K562 (cell line): ENCODE results near the gene DLX2. TPM values are rescaled to one million over a fixed set of nuclear protein-coding genes. Genes with fewer than 3 reads are reported as not detected.

Experiments
- CTBP1 ChIP-seq: fragments of 450-650 bp; IDR thresholded peaks from 2 replicates; pipeline ENCODE4 v1.6.1; 2016; ENCODE audit warnings: borderline replicate concordance
- GTF2A2 ChIP-seq: IDR thresholded peaks from 2 replicates; pipeline ENCODE4 v1.6.1; 2016; ENCODE audit warnings: mild to moderate bottlenecking, missing genetic modification characterization, missing compliant biosample characterization
- MEF2D ChIP-seq: conservative IDR thresholded peaks from 2 replicates; pipeline ENCODE4 v1.6.1; 2016; ENCODE audit warnings: low read depth, missing genetic modification characterization, missing compliant biosample characterization
- TCFL5 ChIP-seq: fragments of 250-450 bp; sonication (Bioruptor Pico); conservative IDR thresholded peaks from 2 replicates; pipeline ENCODE4 v1.6.1; 2021; ENCODE audit warnings: mild to moderate bottlenecking, moderate library complexity, matching md5 sums
- ZBTB1 ChIP-seq: sonication (generic); formaldehyde crosslinking; IDR thresholded peaks from 2 replicates; pipeline ENCODE4 v1.8.1; 2023; ENCODE audit warnings: missing genetic modification reagents, low read depth, mild to moderate bottlenecking, borderline replicate concordance
- ZKSCAN1 ChIP-seq: fragments of 150-350 bp; IDR thresholded peaks from 2 replicates; pipeline ENCODE4 v1.6.1; 2016; ENCODE audit warnings: low read depth, low read length
- ZNF263 ChIP-seq: sonication (generic); formaldehyde crosslinking; IDR thresholded peaks from 2 replicates; pipeline ENCODE4 v1.8.0; 2022; ENCODE audit warnings: mild to moderate bottlenecking, missing genetic modification reagents, borderline replicate concordance
- ZNF586 ChIP-seq: fragments of 450-650 bp; formaldehyde crosslinking; conservative IDR thresholded peaks from 2 replicates; pipeline ENCODE4 v1.4.0; 2020; ENCODE audit warnings: mild to moderate bottlenecking, moderate library complexity
- ZNF77 ChIP-seq: fragments of 250-450 bp; sonication (Bioruptor Pico); IDR thresholded peaks from 2 replicates; pipeline ENCODE4 v1.5.0; 2020
- polyA plus RNA-seq, 8 experiments: library from polyadenylated mRNA; depleted of rRNA in 4 of 8; stranded (reverse) in 5 of 8; unstranded in 3 of 8; fragments of >200 nt; fragmentation: Nextera tagmentation in 2 of 8; fragmentation: Illumina TruSeq in 1 of 8; extraction: Ambion mirVana in 2 of 8; extraction: Trizol in 1 of 8; gene quantifications; 2 replicates each; pipeline versions ENCODE4 v1.2.1 to v1.2.3, GENCODE V29; 2011 to 2014; ENCODE audit warnings: inconsistent platforms in 1 of 8, missing spikeins in 1 of 8
- total RNA-seq, 7 experiments: library from RNA; depleted of rRNA in 6 of 7; stranded (reverse); fragments of >200 nt in 6 of 7; fragmentation: Illumina TruSeq in 2 of 7; extraction: Trizol in 2 of 7; gene quantifications; 2 replicates each; pipeline versions ENCODE4 v1.2.1 to v1.2.3, GENCODE V29; 2011 to 2021; ENCODE audit warnings: low replicate concordance in 1 of 7
- TF ChIP-seq, protein P1 (sequence below): fragments of 250-450 bp; sonication (Bioruptor Pico); IDR thresholded peaks from 2 replicates; pipeline ENCODE4 v1.4.0; 2020; ENCODE audit warnings: mild to moderate bottlenecking, moderate library complexity, borderline replicate concordance
- TF ChIP-seq, protein P2 (sequence below): sonication (generic); formaldehyde crosslinking; IDR thresholded peaks from 2 replicates; pipeline ENCODE4 v1.8.0; 2022; ENCODE audit warnings: missing genetic modification reagents, mild to moderate bottlenecking, moderate library complexity, borderline replicate concordance
- TF ChIP-seq, protein P3 (sequence below): fragments of 250-450 bp; sonication (Bioruptor Pico); IDR thresholded peaks from 2 replicates; pipeline ENCODE4 v1.5.1; 2021; ENCODE audit warnings: mild to moderate bottlenecking
- TF ChIP-seq, protein P4 (sequence below), 3 experiments: fragments of 200-800 bp in 1 of 3; sonication (Bioruptor generic) in 1 of 3; sonication (generic) in 1 of 3; formaldehyde crosslinking in 1 of 3; IDR thresholded peaks; 2 replicates each; pipeline versions ENCODE4 v1.6.1 to v1.8.0; 2016 to 2022; ENCODE audit warnings: mild to moderate bottlenecking in 2 of 3, missing compliant biosample characterization in 2 of 3, missing genetic modification characterization in 2 of 3, missing genetic modification reagents in 1 of 3
- TF ChIP-seq, protein P5 (sequence below): fragments of 450-650 bp; conservative IDR thresholded peaks from 2 replicates; pipeline ENCODE4 v1.6.1; 2016; ENCODE audit warnings: missing genetic modification characterization, low read depth, mild to moderate bottlenecking, control low read depth, missing compliant biosample characterization
- TF ChIP-seq, protein P6 (sequence below): fragments of 250-450 bp; sonication (Bioruptor Pico); IDR thresholded peaks from 2 replicates; pipeline ENCODE4 v1.9.0; 2021; ENCODE audit warnings: mild to moderate bottlenecking, inconsistent platforms

The DLX2 gene
- total and polyA plus RNA-seq, 9 of the 15 experiments (the other 6 are each of a cell fraction or from before 2014, with no cell fraction given) = 0.14 to 4.3 (median 0.86) TPM

DNA sequence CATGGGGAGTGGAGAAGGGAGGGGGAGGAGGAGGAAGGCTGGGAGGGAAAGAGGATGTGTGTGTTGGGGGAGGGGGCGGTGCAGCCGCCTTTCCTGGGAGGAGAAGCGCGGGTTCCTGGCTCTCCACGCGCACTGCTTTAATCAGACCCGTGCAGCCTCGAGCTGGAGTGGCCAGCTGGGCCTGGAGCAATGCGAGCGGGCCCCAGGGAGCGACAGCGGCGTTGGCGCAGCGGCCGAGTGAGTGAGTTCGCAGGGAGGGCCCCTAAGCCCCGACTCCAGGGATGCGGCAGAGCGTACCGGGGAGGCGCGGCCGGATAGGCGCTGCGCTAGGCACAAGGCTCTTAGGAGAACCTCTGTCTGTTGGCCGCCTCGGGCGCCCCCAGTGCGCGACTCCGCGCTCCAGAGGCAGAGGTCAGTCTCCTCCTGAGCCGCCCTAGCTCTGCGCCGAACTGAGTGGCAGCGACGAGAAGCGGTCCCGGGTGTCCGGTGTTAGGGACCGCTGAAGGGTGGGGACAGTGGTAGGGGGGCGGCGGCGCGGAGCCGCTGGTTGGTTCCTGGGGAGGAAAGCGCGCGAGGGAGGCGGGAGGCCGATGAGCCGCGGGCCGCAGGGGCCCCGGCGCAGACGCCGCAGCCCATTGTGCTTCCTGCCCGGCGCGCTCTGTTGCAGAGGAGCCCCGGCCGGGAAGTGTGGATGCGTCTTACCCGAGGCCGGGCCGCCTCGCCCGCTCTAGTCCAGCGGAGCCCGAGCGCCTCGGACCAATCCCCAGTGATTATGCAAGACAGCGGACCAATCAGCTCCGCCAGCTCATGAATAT lies 17.8 kb downstream of the DLX2 start (continued):
- TF ChIP-seq, protein P1, sequence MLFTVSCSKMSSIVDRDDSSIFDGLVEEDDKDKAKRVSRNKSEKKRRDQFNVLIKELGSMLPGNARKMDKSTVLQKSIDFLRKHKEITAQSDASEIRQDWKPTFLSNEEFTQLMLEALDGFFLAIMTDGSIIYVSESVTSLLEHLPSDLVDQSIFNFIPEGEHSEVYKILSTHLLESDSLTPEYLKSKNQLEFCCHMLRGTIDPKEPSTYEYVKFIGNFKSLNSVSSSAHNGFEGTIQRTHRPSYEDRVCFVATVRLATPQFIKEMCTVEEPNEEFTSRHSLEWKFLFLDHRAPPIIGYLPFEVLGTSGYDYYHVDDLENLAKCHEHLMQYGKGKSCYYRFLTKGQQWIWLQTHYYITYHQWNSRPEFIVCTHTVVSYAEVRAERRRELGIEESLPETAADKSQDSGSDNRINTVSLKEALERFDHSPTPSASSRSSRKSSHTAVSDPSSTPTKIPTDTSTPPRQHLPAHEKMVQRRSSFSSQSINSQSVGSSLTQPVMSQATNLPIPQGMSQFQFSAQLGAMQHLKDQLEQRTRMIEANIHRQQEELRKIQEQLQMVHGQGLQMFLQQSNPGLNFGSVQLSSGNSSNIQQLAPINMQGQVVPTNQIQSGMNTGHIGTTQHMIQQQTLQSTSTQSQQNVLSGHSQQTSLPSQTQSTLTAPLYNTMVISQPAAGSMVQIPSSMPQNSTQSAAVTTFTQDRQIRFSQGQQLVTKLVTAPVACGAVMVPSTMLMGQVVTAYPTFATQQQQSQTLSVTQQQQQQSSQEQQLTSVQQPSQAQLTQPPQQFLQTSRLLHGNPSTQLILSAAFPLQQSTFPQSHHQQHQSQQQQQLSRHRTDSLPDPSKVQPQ (CRISPR knock-in tag) = no peak
- TF ChIP-seq TCFL5 (no peak), GTF2A2 (no peak), ZNF263 (CRISPR knock-in tag) (peak; percentile 76), MEF2D (tag) (no peak), ZKSCAN1 (no peak), CTBP1 (peak; percentile 86), ZNF77 (CRISPR knock-in tag) (no peak), ZBTB1 (CRISPR knock-in tag) (peak; percentile 85), ZNF586 (no peak)
- TF ChIP-seq, protein P2, sequence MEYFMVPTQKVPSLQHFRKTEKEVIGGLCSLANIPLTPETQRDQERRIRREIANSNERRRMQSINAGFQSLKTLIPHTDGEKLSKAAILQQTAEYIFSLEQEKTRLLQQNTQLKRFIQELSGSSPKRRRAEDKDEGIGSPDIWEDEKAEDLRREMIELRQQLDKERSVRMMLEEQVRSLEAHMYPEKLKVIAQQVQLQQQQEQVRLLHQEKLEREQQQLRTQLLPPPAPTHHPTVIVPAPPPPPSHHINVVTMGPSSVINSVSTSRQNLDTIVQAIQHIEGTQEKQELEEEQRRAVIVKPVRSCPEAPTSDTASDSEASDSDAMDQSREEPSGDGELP (CRISPR knock-in tag) = peak; percentile 95
- TF ChIP-seq, protein P3, sequence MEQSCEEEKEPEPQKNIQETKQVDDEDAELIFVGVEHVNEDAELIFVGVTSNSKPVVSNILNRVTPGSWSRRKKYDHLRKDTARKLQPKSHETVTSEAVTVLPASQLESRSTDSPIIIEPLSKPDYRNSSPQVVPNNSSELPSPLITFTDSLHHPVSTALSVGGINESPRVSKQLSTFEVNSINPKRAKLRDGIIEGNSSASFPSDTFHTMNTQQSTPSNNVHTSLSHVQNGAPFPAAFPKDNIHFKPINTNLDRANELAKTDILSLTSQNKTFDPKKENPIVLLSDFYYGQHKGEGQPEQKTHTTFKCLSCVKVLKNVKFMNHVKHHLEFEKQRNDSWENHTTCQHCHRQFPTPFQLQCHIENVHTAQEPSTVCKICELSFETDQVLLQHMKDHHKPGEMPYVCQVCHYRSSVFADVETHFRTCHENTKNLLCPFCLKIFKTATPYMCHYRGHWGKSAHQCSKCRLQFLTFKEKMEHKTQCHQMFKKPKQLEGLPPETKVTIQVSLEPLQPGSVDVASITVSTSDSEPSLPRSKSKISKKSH = no peak
- TF ChIP-seq, protein P4, sequence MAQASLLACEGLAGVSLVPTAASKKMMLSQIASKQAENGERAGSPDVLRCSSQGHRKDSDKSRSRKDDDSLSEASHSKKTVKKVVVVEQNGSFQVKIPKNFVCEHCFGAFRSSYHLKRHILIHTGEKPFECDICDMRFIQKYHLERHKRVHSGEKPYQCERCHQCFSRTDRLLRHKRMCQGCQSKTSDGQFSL (CRISPR knock-in tag; IDR thresholded peaks at IDR 0.05) = peak; percentile 78
- TF ChIP-seq, protein P4 (tag; IDR thresholded peaks at IDR 0.05) = 0 out of 4 replicates have a peak, but pooled peaks of 1 of the 2 experiments have one; percentile 26
- TF ChIP-seq, protein P5, sequence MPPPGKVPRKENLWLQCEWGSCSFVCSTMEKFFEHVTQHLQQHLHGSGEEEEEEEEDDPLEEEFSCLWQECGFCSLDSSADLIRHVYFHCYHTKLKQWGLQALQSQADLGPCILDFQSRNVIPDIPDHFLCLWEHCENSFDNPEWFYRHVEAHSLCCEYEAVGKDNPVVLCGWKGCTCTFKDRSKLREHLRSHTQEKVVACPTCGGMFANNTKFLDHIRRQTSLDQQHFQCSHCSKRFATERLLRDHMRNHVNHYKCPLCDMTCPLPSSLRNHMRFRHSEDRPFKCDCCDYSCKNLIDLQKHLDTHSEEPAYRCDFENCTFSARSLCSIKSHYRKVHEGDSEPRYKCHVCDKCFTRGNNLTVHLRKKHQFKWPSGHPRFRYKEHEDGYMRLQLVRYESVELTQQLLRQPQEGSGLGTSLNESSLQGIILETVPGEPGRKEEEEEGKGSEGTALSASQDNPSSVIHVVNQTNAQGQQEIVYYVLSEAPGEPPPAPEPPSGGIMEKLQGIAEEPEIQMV (tag) = no peak
- TF ChIP-seq, protein P6, sequence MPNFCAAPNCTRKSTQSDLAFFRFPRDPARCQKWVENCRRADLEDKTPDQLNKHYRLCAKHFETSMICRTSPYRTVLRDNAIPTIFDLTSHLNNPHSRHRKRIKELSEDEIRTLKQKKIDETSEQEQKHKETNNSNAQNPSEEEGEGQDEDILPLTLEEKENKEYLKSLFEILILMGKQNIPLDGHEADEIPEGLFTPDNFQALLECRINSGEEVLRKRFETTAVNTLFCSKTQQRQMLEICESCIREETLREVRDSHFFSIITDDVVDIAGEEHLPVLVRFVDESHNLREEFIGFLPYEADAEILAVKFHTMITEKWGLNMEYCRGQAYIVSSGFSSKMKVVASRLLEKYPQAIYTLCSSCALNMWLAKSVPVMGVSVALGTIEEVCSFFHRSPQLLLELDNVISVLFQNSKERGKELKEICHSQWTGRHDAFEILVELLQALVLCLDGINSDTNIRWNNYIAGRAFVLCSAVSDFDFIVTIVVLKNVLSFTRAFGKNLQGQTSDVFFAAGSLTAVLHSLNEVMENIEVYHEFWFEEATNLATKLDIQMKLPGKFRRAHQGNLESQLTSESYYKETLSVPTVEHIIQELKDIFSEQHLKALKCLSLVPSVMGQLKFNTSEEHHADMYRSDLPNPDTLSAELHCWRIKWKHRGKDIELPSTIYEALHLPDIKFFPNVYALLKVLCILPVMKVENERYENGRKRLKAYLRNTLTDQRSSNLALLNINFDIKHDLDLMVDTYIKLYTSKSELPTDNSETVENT = peak; percentile 91; the same call in 1 of the 2 replicates
